Mesendoderm (in vitro differentiated cells): ENCODE data around the gene TLL2.

Experiments used
- DNase-seq: peaks from one replicate; pipeline ENCODE4 v3.0.0; 2013
- H2AK5ac ChIP-seq: 2 replicates; pipeline ENCODE4 v1.6.1; 2013; ENCODE audit warnings: low read length, inconsistent platforms
- H2BK120ac ChIP-seq: 2 replicates; pipeline ENCODE4 v1.6.1; 2013; ENCODE audit warnings: low read depth, mild to moderate bottlenecking, low read length, moderate library complexity, mixed read lengths
- H2BK15ac ChIP-seq: replicated peaks from 2 replicates; pipeline ENCODE4 v1.6.1; 2013; ENCODE audit warnings: low read depth, mild to moderate bottlenecking, moderate library complexity
- H2BK5ac ChIP-seq: 2 replicates; pipeline ENCODE4 v1.6.1; 2013; ENCODE audit warnings: low read length, inconsistent platforms
- H3K18ac ChIP-seq: 2 replicates; pipeline ENCODE4 v1.6.1; 2013; ENCODE audit warnings: mild to moderate bottlenecking, low read length, mixed read lengths
- H3K23ac ChIP-seq: one replicate; pipeline ENCODE4 v1.6.1; 2013; ENCODE audit warnings: low read length
- H3K27ac ChIP-seq: 2 replicates; pipeline ENCODE4 v1.5.1; 2013; ENCODE audit warnings: low read depth, mild to moderate bottlenecking, inconsistent platforms, low read length, moderate library complexity
- H3K27me3 ChIP-seq: 2 replicates; pipeline ENCODE4 v1.6.1; 2013; ENCODE audit warnings: low read length, control low read depth, mild to moderate bottlenecking, inconsistent platforms; ENCODE audit not compliant: insufficient read depth, poor library complexity
- H3K36me3 ChIP-seq: 2 replicates; pipeline ENCODE4 v1.6.1; 2013; ENCODE audit warnings: low read length, inconsistent platforms; ENCODE audit not compliant: control insufficient read depth, insufficient read depth
- H3K4ac ChIP-seq: one replicate; pipeline ENCODE4 v1.6.1; 2013; ENCODE audit warnings: low read depth, mild to moderate bottlenecking, low read length, moderate library complexity
- H3K4me1 ChIP-seq: 2 replicates; pipeline ENCODE4 v1.6.1; 2013; ENCODE audit warnings: low read depth, low read length, inconsistent platforms; ENCODE audit not compliant: control insufficient read depth
- H3K4me2 ChIP-seq: 2 replicates; pipeline ENCODE4 v1.6.1; 2013; ENCODE audit warnings: low read length
- H3K4me3 ChIP-seq: 2 replicates; pipeline ENCODE4 v1.5.1; 2013; ENCODE audit warnings: mild to moderate bottlenecking, low read length
- H3K56ac ChIP-seq: one replicate; pipeline ENCODE4 v1.6.1; 2013; ENCODE audit warnings: low read length
- H3K79me1 ChIP-seq: 2 replicates; pipeline ENCODE4 v1.6.1; 2013; ENCODE audit warnings: low read length, inconsistent platforms
- H3K79me2 ChIP-seq: 2 replicates; pipeline ENCODE4 v1.6.1; 2013; ENCODE audit warnings: mild to moderate bottlenecking, low read length; ENCODE audit not compliant: control insufficient read depth, insufficient read depth
- H3K9ac ChIP-seq: 2 replicates; pipeline ENCODE4 v1.6.1; 2013; ENCODE audit warnings: low read length, inconsistent platforms
- H4K5ac ChIP-seq: one replicate; pipeline ENCODE4 v1.6.1; 2013; ENCODE audit warnings: low read length
- H4K8ac ChIP-seq: one replicate; pipeline ENCODE4 v1.6.1; 2013; ENCODE audit warnings: low read depth, mild to moderate bottlenecking, control low read depth, low read length, moderate library complexity
- WGBS: extraction: QIAGEN DNeasy Blood & Tissue Kit; methylation state at CpG from one replicate; pipeline ENCODE4 v1.1.7; 2013; ENCODE audit warnings: low lambda C conversion rate, missing lambda C conversion rate; ENCODE audit not compliant: insufficient coverage; ENCODE audit errors: extremely low coverage; 5-methylcytosine and 5-hydroxymethylcytosine counted together

The TLL2 gene

GRCh38 chr10:96319754-96320474, 193.8 kb downstream of the TLL2 start:
- H2BK5ac ChIP-seq = no peak overlapping the region
- no peak overlapping the region for H3K18ac ChIP-seq
- WGBS = no CpG with 5 or more reads among the region's 3 CpGs
- H3K36me3 ChIP-seq = no peaks in the 10 kb centered on the region
- no peak overlapping the region for H3K4me2 ChIP-seq
- no peak overlapping the region for H4K5ac ChIP-seq
- H3K4me1 ChIP-seq = no peaks in the 10 kb centered on the region
- H2BK15ac ChIP-seq = no peak overlapping the region
- no peak overlapping the region for H3K23ac ChIP-seq
- no peak overlapping the region for H3K9ac ChIP-seq
- no peak overlapping the region for H2AK5ac ChIP-seq
- H3K4ac ChIP-seq = no peak overlapping the region
- no peaks in the 10 kb centered on the region for H3K79me2 ChIP-seq
- peak overlapping the region; percentile 39 for H3K56ac ChIP-seq
- H3K4me3 ChIP-seq = no peak overlapping the region
- H3K27ac ChIP-seq = no peak overlapping the region
- no peak overlapping the region for H2BK120ac ChIP-seq
- DNase-seq = no peak
- no peak overlapping the region for H4K8ac ChIP-seq
- no peaks in the 10 kb centered on the region for H3K27me3 ChIP-seq
- H3K79me1 ChIP-seq = no peaks in the 10 kb centered on the region

GRCh38 chr10:96317067-96317833, 196.5 kb downstream of the TLL2 start:
- no CpG with 5 or more reads among the region's 4 CpGs for WGBS
- H3K36me3 ChIP-seq = no peaks in the 10 kb centered on the region
- no peak overlapping the region for H2AK5ac ChIP-seq
- H3K79me2 ChIP-seq = no peaks in the 10 kb centered on the region
- no peaks in the 10 kb centered on the region for H3K27me3 ChIP-seq
- no peak overlapping the region for H2BK15ac ChIP-seq
- no peak overlapping the region for H3K9ac ChIP-seq
- no peak overlapping the region for H4K5ac ChIP-seq
- no peak for DNase-seq
- H3K18ac ChIP-seq = no peak overlapping the region
- no peak overlapping the region for H2BK120ac ChIP-seq
- H3K27ac ChIP-seq = no peak overlapping the region
- H3K4me3 ChIP-seq = no peak overlapping the region
- no peak overlapping the region for H3K4me2 ChIP-seq
- no peak overlapping the region for H3K23ac ChIP-seq
- no peaks in the 10 kb centered on the region for H3K4me1 ChIP-seq
- H3K4ac ChIP-seq = no peak overlapping the region
- no peaks in the 10 kb centered on the region for H3K79me1 ChIP-seq
- no peak overlapping the region for H3K56ac ChIP-seq
- no peak overlapping the region for H4K8ac ChIP-seq
- no peak overlapping the region for H2BK5ac ChIP-seq
